GM10266 (cell line): ENCODE results near the gene TIMM21.

ENCODE experiments used
- DNase-seq: peaks from one replicate; pipeline ENCODE4 v3.0.0; 2012; ENCODE audit errors: extremely low spot score
- TF ChIP-seq, protein P1 (sequence below): IDR thresholded peaks from 2 replicates; pipeline ENCODE4 v1.5.1; 2012; ENCODE audit warnings: mild to moderate bottlenecking, low read depth; ENCODE audit not compliant: control insufficient read depth, insufficient read depth; ENCODE audit errors: missing control alignments

TIMM21 gene

DNA sequence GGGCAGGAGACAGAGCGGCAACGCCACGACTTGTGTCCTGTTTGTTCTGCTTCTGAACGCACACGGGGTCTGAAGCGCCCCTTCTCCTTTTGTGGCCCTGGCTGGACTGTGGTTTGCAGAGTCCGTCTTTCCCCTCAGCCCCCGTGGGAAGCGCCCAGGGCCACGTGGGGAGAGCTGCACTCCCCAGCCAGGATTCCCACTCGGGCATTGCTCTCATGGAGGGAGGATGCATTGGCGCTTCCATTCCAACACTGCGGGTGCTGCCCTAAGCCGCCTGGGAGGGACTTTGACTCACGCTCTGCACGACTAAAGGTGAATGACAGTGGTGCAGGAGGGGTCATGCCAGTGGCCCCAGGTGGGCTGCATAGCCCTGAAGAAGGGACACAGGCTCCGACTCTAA, 52.5 kb downstream of the TIMM21 start:
- TF ChIP-seq, protein P1, sequence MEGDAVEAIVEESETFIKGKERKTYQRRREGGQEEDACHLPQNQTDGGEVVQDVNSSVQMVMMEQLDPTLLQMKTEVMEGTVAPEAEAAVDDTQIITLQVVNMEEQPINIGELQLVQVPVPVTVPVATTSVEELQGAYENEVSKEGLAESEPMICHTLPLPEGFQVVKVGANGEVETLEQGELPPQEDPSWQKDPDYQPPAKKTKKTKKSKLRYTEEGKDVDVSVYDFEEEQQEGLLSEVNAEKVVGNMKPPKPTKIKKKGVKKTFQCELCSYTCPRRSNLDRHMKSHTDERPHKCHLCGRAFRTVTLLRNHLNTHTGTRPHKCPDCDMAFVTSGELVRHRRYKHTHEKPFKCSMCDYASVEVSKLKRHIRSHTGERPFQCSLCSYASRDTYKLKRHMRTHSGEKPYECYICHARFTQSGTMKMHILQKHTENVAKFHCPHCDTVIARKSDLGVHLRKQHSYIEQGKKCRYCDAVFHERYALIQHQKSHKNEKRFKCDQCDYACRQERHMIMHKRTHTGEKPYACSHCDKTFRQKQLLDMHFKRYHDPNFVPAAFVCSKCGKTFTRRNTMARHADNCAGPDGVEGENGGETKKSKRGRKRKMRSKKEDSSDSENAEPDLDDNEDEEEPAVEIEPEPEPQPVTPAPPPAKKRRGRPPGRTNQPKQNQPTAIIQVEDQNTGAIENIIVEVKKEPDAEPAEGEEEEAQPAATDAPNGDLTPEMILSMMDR, result no peak
- no peak for DNase-seq

DNA sequence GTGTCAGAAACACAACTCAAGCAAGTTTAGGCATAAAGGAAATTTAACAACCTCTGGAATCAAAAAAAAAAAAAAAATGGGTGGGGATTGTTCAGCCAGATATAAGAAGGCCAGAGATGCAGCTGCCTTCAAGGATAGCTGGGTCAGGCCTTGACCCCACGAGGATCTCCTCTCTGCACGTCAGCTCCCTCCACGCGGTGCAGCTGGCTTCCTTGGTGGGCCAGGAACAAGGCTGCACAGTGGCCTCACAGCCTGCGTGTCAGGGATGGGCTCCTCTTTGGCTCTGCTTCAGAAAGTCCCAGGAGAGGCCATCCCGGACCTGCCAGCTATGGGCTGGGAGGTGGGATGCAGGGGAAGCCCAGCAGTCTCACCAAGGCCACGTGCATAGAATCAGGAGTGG, 55.5 kb downstream of the TIMM21 start:
- TF ChIP-seq, protein P1, result no peak
- DNase-seq, result no peak

DNA sequence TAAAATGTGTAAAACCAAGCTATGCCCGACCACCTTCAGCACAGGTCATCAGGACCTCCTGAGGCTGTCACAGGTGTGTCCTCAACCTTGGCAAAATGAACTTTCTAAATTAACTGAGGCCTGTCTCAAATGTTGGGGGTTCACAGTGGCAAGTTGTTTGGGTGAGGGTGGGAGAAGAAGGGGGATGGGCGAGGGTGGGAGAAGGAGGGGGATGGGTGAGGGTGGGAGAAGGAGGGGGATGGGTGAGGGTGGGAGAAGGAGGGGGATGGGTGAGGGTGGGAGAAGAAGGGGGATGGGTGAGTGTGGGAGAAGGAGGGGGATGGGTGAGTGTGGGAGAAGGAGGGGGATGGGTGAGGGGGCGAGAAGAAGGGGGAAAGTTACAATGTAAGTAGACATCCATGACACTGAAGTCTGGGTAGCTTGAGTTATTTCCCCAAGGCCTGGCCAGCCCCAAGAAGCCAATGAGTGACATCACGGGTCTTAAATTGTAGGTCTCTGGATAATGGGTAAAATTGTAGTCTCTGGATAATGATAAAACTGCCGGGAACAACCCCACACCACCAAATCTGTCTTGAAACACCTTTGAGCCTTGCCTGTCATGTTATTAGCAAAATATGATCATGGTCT, 56.3 kb downstream of the TIMM21 start:
- TF ChIP-seq, protein P1, result no peak
- DNase-seq, result no peak
